ENCODE data around the gene RNF20. TPM values are rescaled to one million over a fixed set of nuclear protein-coding genes. Genes with fewer than 3 reads are reported as not detected.

RNF20 gene
- total RNA-seq, 4 donors from 2014 or later, result 23.6 to 40.7 (median 32.7) TPM

- no peak overlapping the region for H3K4me3 ChIP-seq
- TF ChIP-seq EP300 (IDR thresholded peaks at IDR 0.05) (no peak), POLR2A (IDR thresholded peaks at IDR 0.05) (no peak), POLR2AphosphoS5 (IDR thresholded peaks at IDR 0.05) (no peak), CTCF (IDR thresholded peaks at IDR 0.05) (peak; percentile 69 to 85 (median 74))
- 17 to 21% methylated on average over 6 of the region's 6 CpGs for WGBS, 2 donors (ENCODE audit: low coverage in 1 of 2)
- peaks cover 0 to under 1% of the 10 kb centered on the region in 2 donors for H3K36me3 ChIP-seq
- peaks cover 6% of the 10 kb centered on the region for H3K27me3 ChIP-seq
- H3K4me1 ChIP-seq, result peaks cover 0 to 18% (median 5%) of the 10 kb centered on the region in 3 donors
- no peak overlapping the region for H3K27ac ChIP-seq
- no peaks in the 10 kb centered on the region for H3K9me3 ChIP-seq
- ATAC-seq, result no peak
Observed at GRCh38 chr9:101530076-101530711, 3.5 kb upstream of the RNF20 start.

DNA sequence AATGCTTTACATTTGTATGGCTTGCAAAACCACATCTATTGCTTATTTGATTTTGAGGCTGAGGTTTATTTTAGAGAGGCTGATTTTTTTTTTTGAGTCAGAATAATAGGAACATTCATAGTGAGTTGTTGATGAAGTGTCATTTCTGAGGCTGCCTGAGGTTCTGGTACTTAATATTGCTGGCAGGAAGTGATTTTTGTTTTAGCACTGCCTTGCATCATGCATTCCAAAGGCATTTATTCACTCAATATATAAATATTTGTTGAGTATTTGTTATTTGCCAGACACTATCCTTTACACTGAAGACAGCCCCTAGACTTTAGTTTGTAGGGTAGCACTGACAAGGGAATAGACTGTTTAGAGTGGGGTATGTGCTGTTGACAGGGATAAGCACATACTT, 2.7 kb downstream of the RNF20 start:
- Histone ChIP-seq H3K36me3 (peaks cover 0 to 54% of the 10 kb centered on the region in 2 donors), H3K27me3 (no peaks in the 10 kb centered on the region), H3K9me3 (no peaks in the 10 kb centered on the region), H3K27ac (no peak overlapping the region), H3K4me3 (no peak overlapping the region), H3K4me1 (peaks cover 2 to 55% (median 8%) of the 10 kb centered on the region in 3 donors)
- no peak for TF ChIP-seq POLR2AphosphoS5 (IDR thresholded peaks at IDR 0.05)
- TF ChIP-seq CTCF (IDR thresholded peaks at IDR 0.05), result no peak
- no peak for TF ChIP-seq POLR2A (IDR thresholded peaks at IDR 0.05)
- TF ChIP-seq EP300 (IDR thresholded peaks at IDR 0.05), result no peak
- no peak for ATAC-seq

DNA sequence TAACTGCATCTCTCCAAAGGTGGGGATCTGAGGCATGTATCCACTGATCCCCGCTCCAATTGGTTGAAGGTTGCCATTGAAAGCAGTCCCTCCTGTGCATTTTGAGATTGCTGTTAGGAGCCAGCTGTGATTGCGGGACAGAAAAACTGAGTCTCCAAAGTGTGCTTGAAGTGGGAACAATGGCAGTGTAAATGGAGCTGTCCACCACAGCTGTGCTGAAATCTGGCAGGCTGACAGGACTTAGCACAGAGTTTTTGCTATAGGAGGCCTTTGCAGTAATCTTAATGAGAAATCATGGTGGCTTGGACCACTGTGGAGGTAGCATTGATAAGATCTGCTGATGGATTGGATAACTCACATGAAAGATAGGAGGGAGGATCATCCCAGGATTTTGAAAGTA, 3.3 kb downstream of the RNF20 start:
- H3K4me3 ChIP-seq, result no peak overlapping the region
- H3K27ac ChIP-seq, result no peak overlapping the region
- TF ChIP-seq CTCF (IDR thresholded peaks at IDR 0.05) (no peak), POLR2A (IDR thresholded peaks at IDR 0.05) (no peak), EP300 (IDR thresholded peaks at IDR 0.05) (no peak), POLR2AphosphoS5 (IDR thresholded peaks at IDR 0.05) (no peak)
- H3K36me3 ChIP-seq, result peaks cover 0 to 60% of the 10 kb centered on the region in 2 donors
- no peak for ATAC-seq
- 100% methylated on average over 1 of the region's 2 CpGs; no CpG with 5 or more reads in 1 of the 2 donors for WGBS, 2 donors (ENCODE audit: low coverage in 1 of 2)
- H3K27me3 ChIP-seq, result no peaks in the 10 kb centered on the region
- no peaks in the 10 kb centered on the region for H3K9me3 ChIP-seq
- peaks cover 2 to 55% (median 8%) of the 10 kb centered on the region in 3 donors for H3K4me1 ChIP-seq

GRCh38 chr9:101540069-101540468, 6.4 kb downstream of the RNF20 start:
- Histone ChIP-seq H3K27me3 (no peaks in the 10 kb centered on the region), H3K27ac (no peak overlapping the region), H3K36me3 (peaks cover 0 to 89% of the 10 kb centered on the region in 2 donors), H3K9me3 (no peaks in the 10 kb centered on the region), H3K4me3 (no peak overlapping the region), H3K4me1 (peaks cover 2 to 38% (median 4%) of the 10 kb centered on the region in 3 donors)
- TF ChIP-seq EP300 (IDR thresholded peaks at IDR 0.05) (no peak), POLR2A (IDR thresholded peaks at IDR 0.05) (no peak), CTCF (IDR thresholded peaks at IDR 0.05) (no peak), POLR2AphosphoS5 (IDR thresholded peaks at IDR 0.05) (no peak)
- no peak for ATAC-seq
- 91 to 92% methylated on average over 8 of the region's 8 CpGs for WGBS, 2 donors (ENCODE audit: low coverage in 1 of 2)

- Histone ChIP-seq H3K4me1 (peaks cover 0 to 10% (median 0%) of the 10 kb centered on the region in 3 donors), H3K27me3 (no peaks in the 10 kb centered on the region), H3K36me3 (peaks cover 11 to 90% of the 10 kb centered on the region in 2 donors), H3K9me3 (no peaks in the 10 kb centered on the region), H3K4me3 (no peak overlapping the region), H3K27ac (no peak overlapping the region)
- ATAC-seq, result no peak
- WGBS, 2 donors (ENCODE audit: low coverage in 1 of 2), result no CpG with 5 or more reads among the region's 14 CpGs
- TF ChIP-seq POLR2A (IDR thresholded peaks at IDR 0.05) (no peak), EP300 (IDR thresholded peaks at IDR 0.05) (no peak), POLR2AphosphoS5 (IDR thresholded peaks at IDR 0.05) (no peak), CTCF (IDR thresholded peaks at IDR 0.05) (no peak)
Observed at GRCh38 chr9:101543098-101543735, 9.6 kb downstream of the RNF20 start.

Data from gastroesophageal sphincter (tissue), 4 donors.